ES-I3 (cell line): ENCODE data around the gene GALR3.

ENCODE experiments used
- H3K36me3 ChIP-seq: 2 replicates; pipeline ENCODE4 v1.6.1; 2013; ENCODE audit warnings: mild to moderate bottlenecking, low read length, control low read depth, moderate library complexity; ENCODE audit not compliant: insufficient read depth
- H3K4me1 ChIP-seq: 2 replicates; pipeline ENCODE4 v1.6.1; 2013; ENCODE audit warnings: mild to moderate bottlenecking, control low read depth, low read length; ENCODE audit not compliant: insufficient read depth
- H3K9ac ChIP-seq: 2 replicates; pipeline ENCODE4 v1.6.1; 2013; ENCODE audit warnings: low read depth, mild to moderate bottlenecking, low read length, moderate library complexity
- H3K9me3 ChIP-seq: 2 replicates; pipeline ENCODE4 v1.6.1; 2013; ENCODE audit warnings: mild to moderate bottlenecking, low read length, moderate library complexity; ENCODE audit not compliant: control insufficient read depth, insufficient read depth

GALR3 gene

GRCh38 chr22:37852418-37852817 is 29.2 kb downstream of the GALR3 start:
- no peak overlapping the region for H3K9ac ChIP-seq
- no peaks in the 10 kb centered on the region for H3K4me1 ChIP-seq
- H3K36me3 ChIP-seq: peaks cover 46% of the 10 kb centered on the region
- no peaks in the 10 kb centered on the region for H3K9me3 ChIP-seq

DNA sequence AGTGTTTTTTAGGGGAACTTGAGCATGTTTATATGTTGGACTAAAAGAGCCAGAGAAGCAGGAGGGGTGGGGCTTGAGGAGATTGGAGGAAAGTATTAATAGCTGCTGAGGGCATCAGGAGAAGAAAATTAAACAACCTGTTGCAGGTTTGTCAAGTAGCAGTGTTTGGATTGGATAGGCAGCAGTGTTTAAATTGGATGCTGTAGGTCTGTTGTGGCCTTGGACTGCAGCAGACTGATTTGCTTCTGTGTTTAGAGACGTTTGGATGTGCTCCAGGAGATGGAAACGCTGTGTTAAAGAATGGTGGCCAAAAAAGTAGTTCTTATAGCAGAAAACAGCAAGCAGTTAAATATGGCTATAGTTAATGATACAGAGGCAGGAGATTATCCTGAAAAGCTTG is 31.8 kb downstream of the GALR3 start:
- no peak overlapping the region for H3K9ac ChIP-seq
- peaks cover 59% of the 10 kb centered on the region for H3K36me3 ChIP-seq
- no peaks in the 10 kb centered on the region for H3K9me3 ChIP-seq
- H3K4me1 ChIP-seq: no peaks in the 10 kb centered on the region

GRCh38 chr22:37855462-37855861 is 32.3 kb downstream of the GALR3 start:
- Histone ChIP-seq H3K36me3 (peaks cover 59% of the 10 kb centered on the region), H3K9me3 (no peaks in the 10 kb centered on the region), H3K9ac (no peak overlapping the region), H3K4me1 (no peaks in the 10 kb centered on the region)

DNA sequence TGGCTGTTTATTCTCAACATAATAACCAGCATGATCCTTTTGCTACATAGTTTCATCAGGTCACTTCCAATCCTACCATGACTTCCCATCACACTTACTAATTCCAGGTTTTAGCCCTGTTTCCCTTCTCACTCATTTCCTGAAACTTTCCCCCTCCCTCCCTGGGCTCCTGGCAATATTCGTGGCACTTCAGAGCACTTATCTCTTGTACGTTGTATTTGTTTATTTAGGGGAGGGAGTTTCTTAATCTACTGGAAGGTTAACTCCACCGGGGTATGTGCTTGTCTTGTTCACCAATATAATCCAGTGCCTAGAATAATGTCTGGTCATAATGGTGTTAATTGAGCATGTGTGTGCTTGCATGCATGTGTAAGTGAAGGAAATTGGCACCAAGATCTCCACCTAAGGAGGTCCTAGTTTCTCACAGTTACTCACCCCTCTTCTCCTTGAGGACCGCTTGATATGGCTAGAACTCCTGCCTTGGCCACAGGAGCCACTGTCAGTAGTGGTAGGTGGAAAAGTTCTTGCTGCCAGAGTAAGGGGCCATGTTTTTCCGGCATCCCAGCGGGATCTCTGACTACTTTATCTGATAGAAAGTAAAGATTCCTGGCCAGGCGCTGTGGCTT is 37.7 kb downstream of the GALR3 start:
- peaks cover 8% of the 10 kb centered on the region; the same call in 1 of the 2 replicates for H3K4me1 ChIP-seq
- peaks cover 45% of the 10 kb centered on the region for H3K36me3 ChIP-seq
- H3K9ac ChIP-seq: no peak overlapping the region
- H3K9me3 ChIP-seq: no peaks in the 10 kb centered on the region

- Histone ChIP-seq H3K9ac (no peak overlapping the region), H3K9me3 (no peaks in the 10 kb centered on the region), H3K36me3 (peaks cover 47% of the 10 kb centered on the region), H3K4me1 (peaks cover 8% of the 10 kb centered on the region; the same call in 1 of the 2 replicates)
Observed at GRCh38 chr22:37862570-37863325, 39.6 kb downstream of the GALR3 start.

DNA sequence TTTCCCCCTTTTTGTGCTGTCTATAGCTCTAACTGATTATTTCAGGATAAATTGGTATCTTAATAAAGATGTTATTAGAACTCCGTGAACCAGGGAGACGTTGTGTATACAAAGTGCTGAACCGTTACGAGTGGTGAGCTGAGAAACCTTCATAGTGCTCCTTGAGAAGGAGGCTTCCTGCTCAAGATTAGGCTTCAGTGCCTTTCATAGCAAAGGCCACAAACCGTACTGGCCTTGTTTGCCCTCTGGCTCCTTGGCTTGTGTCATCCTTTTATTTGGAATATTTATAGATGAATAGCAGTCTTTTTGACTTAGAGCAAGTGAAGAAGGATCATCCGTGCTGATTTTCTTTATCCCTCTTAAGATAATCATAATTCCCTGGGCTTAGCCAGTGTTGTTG is 42.3 kb downstream of the GALR3 start:
- peaks cover 50% of the 10 kb centered on the region for H3K36me3 ChIP-seq
- H3K9me3 ChIP-seq: no peaks in the 10 kb centered on the region
- H3K4me1 ChIP-seq: peaks cover 8% of the 10 kb centered on the region; the same call in 1 of the 2 replicates
- no peak overlapping the region for H3K9ac ChIP-seq

- Histone ChIP-seq H3K36me3 (peaks cover 52% of the 10 kb centered on the region), H3K9me3 (no peaks in the 10 kb centered on the region), H3K9ac (no peak overlapping the region), H3K4me1 (no peaks in the 10 kb centered on the region; the same call in 1 of the 2 replicates)
Observed at GRCh38 chr22:37870273-37870672, 47.1 kb downstream of the GALR3 start.
